ENCODE data around the gene ZNF804B.

Gene ZNF804B

DNA sequence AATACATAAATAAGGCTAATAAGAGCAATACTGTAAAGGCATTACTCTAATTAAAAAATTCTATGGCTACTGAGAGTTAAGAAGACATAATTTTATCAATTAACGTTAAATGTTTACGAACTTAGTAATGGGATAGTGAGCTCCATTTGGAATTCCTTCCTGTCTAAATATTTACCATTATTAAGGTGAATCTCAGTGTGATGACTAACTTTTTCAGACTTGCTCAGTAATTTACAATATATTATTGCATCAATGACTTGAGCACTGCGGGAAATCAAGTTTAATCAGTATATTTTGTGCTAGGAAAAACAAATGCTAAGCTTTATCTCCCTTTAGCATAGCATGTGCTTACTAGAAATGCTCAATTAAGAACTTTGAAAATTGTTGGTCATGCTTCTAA is 318.5 kb downstream of the ZNF804B start:
- H2AFZ ChIP-seq (ENCODE audit: low read depth, low read length): no peak overlapping the region
- H3K9me3 ChIP-seq (ENCODE audit: low read length): no peaks in the 10 kb centered on the region
- H3K36me3 ChIP-seq (ENCODE audit: insufficient read depth, low read length): no peaks in the 10 kb centered on the region
- H3K4me3 ChIP-seq (ENCODE audit: low read length): no peak overlapping the region
- H3K4me1 ChIP-seq (ENCODE audit: insufficient read depth, low read length): no peaks in the 10 kb centered on the region
- H3K27me3 ChIP-seq (ENCODE audit: insufficient read depth, low read length): no peaks in the 10 kb centered on the region

DNA sequence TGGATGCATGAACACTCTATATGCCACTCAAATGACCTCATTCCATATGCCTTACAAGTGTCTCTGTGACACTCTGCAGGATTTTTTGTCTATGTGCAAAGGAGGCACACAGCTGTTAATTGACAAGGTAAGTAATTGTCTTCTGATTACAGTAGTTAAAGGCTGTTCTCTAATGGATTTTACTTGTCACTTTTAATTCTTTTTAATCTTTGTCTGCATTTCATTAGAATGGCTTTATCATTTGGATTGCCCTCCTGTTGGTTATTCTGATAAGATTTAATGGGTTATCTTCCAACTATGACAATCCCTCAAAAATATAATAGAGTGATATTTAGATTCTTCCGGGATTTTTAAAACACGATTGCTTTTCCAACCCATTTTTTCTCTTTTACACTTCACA is 326.1 kb downstream of the ZNF804B start:
- H3K4me1 ChIP-seq (ENCODE audit: insufficient read depth, low read length): no peaks in the 10 kb centered on the region
- no peaks in the 10 kb centered on the region for H3K27me3 ChIP-seq (ENCODE audit: insufficient read depth, low read length)
- H3K36me3 ChIP-seq (ENCODE audit: insufficient read depth, low read length): no peaks in the 10 kb centered on the region
- peak overlapping the region; percentile 19 for H2AFZ ChIP-seq (ENCODE audit: low read depth, low read length)
- H3K9me3 ChIP-seq (ENCODE audit: low read length): no peaks in the 10 kb centered on the region
- H3K4me3 ChIP-seq (ENCODE audit: low read length): no peak overlapping the region

DNA sequence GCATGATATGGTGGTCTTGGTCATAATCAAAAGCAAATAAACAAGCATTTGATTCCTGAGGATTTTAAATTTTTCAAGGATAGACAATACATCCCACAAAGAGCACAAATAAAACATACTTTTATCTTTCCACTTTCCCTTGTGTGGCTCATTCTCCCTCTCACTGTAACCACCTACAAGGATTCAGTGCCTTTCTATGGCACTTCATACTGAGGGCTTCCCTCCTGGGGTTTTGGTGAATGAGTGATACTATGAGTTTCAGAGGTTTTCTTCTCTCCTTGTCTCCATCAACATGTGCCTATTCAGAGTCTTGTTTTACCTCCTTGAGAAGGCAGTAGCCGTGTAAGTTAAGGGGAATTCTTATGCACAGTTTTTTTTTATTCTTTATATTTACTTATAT is 332.1 kb downstream of the ZNF804B start:
- no peaks in the 10 kb centered on the region for H3K9me3 ChIP-seq (ENCODE audit: low read length)
- no peak overlapping the region for H3K4me3 ChIP-seq (ENCODE audit: low read length)
- no peaks in the 10 kb centered on the region for H3K36me3 ChIP-seq (ENCODE audit: insufficient read depth, low read length)
- H3K4me1 ChIP-seq (ENCODE audit: insufficient read depth, low read length): no peaks in the 10 kb centered on the region
- H2AFZ ChIP-seq (ENCODE audit: low read depth, low read length): no peak overlapping the region
- no peaks in the 10 kb centered on the region for H3K27me3 ChIP-seq (ENCODE audit: insufficient read depth, low read length)

DNA sequence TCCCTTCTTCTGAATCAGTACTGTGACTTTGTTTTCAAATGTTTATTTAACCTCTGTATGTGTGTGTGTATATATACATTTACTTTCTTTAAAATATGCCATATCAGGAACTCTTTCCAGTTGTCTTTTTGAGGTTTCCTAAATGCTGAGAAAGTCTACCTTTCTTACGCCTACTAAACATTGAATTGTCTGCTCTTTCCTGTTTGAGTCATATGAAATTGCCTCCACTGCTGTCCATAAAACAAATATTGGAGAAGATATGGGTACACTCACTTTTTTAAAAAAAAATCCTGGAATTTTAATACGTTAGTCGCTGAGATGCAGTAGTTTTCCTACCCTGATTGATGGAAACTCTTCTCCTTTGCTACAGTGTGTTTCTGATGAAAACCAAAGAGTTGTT is 334.8 kb downstream of the ZNF804B start:
- Histone ChIP-seq H3K36me3 (ENCODE audit: insufficient read depth, low read length) (no peaks in the 10 kb centered on the region), H2AFZ (ENCODE audit: low read depth, low read length) (no peak overlapping the region), H3K4me1 (ENCODE audit: insufficient read depth, low read length) (no peaks in the 10 kb centered on the region), H3K9me3 (ENCODE audit: low read length) (no peaks in the 10 kb centered on the region), H3K4me3 (ENCODE audit: low read length) (no peak overlapping the region), H3K27me3 (ENCODE audit: insufficient read depth, low read length) (no peaks in the 10 kb centered on the region)

DNA sequence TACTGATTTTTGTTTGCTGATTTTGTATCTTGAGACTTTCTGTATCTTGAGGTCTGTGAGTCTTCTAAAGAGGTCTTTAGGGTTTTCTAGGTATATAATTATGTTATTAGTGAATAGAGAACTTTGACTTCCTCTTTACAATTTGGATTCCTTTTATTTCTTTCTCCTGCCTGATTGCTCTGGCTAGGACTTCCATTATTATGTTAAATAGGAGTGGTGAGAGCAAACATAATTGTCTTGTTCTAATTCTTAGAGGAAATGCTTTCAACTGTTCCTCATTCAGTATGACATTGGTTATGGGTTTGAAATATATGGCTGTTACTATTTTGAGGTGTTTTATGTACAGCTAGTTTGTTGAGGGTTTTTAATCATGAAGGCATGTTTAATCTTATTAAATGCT is 344.1 kb downstream of the ZNF804B start:
- peaks cover 9% of the 10 kb centered on the region for H3K4me1 ChIP-seq (ENCODE audit: insufficient read depth, low read length)
- no peaks in the 10 kb centered on the region for H3K27me3 ChIP-seq (ENCODE audit: insufficient read depth, low read length)
- peaks cover 2% of the 10 kb centered on the region for H3K9me3 ChIP-seq (ENCODE audit: low read length)
- no peak overlapping the region for H3K4me3 ChIP-seq (ENCODE audit: low read length)
- no peak overlapping the region for H2AFZ ChIP-seq (ENCODE audit: low read depth, low read length)
- H3K36me3 ChIP-seq (ENCODE audit: insufficient read depth, low read length): no peaks in the 10 kb centered on the region

DNA sequence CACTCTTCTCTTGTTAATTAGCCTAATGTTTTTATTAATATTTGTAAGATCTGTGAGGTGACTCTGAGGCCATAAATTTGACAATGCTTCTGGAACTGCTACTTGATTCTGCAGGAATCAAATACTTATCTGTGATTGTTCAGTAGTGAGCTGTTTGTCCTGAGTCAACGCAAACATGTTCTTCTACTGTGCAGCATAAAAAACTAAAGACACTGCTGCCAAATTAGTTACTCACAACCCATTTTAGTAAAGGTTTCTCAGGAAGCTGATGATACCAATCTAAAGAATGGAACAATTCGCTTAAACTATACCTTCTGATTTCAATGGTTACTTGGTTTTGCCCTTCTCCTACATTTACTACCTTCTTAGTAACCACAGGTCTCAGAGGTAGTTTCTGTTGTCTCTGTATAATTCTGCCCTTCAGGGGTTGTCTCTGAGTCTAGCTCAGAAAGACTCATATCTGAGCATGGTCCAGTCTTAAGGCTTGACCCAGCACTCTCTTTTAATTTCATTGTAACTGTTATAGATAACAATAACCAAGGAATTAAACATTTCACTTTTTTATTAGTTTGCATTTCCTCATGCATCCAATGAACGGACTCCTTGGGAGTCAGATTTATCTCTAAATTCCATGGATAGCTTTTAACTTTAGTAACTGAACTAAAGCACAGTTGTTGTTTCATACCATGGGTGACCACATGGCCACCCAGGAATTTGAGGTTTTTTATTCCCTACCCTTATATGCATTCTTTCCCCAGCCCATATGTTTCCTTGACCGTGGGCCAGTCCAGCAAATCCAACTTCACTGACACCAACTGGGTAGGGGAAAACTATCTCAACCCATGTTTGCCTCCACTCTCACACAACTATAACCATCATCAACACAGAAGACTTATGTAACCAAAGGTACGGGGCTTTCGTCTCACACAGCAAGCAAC is 345.5 kb downstream of the ZNF804B start:
- Histone ChIP-seq H3K36me3 (ENCODE audit: insufficient read depth, low read length) (no peaks in the 10 kb centered on the region), H3K4me1 (ENCODE audit: insufficient read depth, low read length) (peaks cover 9% of the 10 kb centered on the region), H2AFZ (ENCODE audit: low read depth, low read length) (no peak overlapping the region), H3K9me3 (ENCODE audit: low read length) (peaks cover 2% of the 10 kb centered on the region), H3K4me3 (ENCODE audit: low read length) (no peak overlapping the region), H3K27me3 (ENCODE audit: insufficient read depth, low read length) (no peaks in the 10 kb centered on the region)

DNA sequence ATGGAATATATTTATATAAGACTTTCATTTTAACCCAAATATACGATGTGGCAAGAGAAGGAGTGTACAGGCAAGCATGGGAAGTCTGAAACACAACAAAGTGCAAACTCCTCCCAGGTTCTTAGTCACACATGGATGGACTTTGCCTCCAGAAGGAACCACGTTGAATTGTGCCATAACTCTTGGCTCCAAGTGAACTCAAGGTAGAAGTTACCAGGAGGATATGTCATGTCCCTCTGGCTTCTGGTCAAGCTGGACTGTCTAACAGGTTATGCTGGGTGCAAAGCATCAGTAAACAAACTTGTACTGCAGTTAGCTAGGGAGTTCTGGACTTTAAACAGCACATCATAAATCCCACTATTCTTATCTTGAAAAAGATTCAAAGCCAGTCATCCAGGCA is 364.4 kb downstream of the ZNF804B start:
- H3K27me3 ChIP-seq (ENCODE audit: insufficient read depth, low read length): no peaks in the 10 kb centered on the region

DNA sequence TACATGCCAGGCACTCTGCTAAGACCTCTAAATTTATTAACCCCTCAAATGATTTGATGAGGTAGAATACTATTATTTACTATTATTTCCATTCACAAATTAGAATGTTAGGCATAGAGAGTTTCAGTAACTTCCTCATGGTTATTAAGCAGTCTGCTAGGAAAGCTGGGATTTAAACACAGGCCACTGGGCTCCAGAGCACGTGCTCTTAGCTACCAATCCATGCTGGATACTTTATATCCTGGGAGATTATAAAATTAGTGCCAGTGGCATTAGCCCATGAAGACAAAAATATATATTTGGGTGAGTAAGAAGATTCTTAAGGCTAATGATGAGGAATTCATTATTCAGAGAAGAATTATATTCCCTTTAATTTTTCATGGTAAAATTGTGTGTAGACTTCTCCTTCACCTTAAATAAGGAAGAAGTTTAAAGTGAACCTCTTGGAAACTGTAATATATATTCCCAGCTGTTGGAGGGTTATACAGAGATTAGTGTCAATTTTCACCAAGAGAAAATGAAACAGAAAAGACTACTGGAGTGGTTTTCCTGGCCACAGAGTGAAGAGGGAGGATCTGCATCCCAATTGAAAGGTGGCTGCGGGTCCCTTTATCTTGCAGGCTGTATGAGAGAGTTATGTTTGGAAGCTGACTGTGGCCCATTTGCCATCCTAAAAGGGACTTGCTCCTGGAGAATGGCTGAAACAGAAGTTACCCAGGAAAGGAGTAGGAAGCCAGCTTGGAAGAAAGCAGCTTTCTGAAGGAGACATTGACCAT is 370.3 kb downstream of the ZNF804B start:
- H3K4me3 ChIP-seq (ENCODE audit: low read length): no peak overlapping the region
- H3K27me3 ChIP-seq (ENCODE audit: insufficient read depth, low read length): no peaks in the 10 kb centered on the region
- no peaks in the 10 kb centered on the region for H3K4me1 ChIP-seq (ENCODE audit: insufficient read depth, low read length)
- H2AFZ ChIP-seq (ENCODE audit: low read depth, low read length): peak overlapping the region; percentile 40
- H3K36me3 ChIP-seq (ENCODE audit: insufficient read depth, low read length): no peaks in the 10 kb centered on the region
- H3K9me3 ChIP-seq (ENCODE audit: low read length): no peaks in the 10 kb centered on the region

More for the DNA sequence above, 364.4 kb downstream of the ZNF804B start:
- no peak overlapping the region for H3K4me3 ChIP-seq (ENCODE audit: low read length)
- no peak overlapping the region for H2AFZ ChIP-seq (ENCODE audit: low read depth, low read length)
- no peaks in the 10 kb centered on the region for H3K36me3 ChIP-seq (ENCODE audit: insufficient read depth, low read length)
- H3K9me3 ChIP-seq (ENCODE audit: low read length): no peaks in the 10 kb centered on the region
- no peaks in the 10 kb centered on the region for H3K4me1 ChIP-seq (ENCODE audit: insufficient read depth, low read length)

DNA sequence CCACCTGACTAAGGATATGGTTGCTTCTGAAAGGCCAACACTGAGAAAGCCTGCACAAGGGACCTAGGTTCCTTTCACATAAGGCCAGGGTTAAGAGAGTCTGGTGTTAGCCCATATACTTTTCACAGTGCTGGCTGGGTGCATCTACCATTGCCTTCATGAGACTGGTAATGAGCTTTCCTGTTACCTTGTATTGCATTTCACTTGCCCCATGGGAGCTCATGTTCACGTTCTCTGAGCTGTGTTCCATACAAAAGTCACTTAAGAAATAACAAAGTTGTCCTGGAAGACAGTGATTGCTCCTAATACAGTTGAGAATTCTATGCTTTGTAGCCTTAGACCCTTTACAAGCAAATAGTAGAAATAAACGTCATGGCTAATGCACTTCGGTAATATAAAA is 373.9 kb downstream of the ZNF804B start:
- H3K9me3 ChIP-seq (ENCODE audit: low read length): no peaks in the 10 kb centered on the region
- H3K4me3 ChIP-seq (ENCODE audit: low read length): no peak overlapping the region
- no peaks in the 10 kb centered on the region for H3K4me1 ChIP-seq (ENCODE audit: insufficient read depth, low read length)
- H3K27me3 ChIP-seq (ENCODE audit: insufficient read depth, low read length): no peaks in the 10 kb centered on the region
- no peak overlapping the region for H2AFZ ChIP-seq (ENCODE audit: low read depth, low read length)
- no peaks in the 10 kb centered on the region for H3K36me3 ChIP-seq (ENCODE audit: insufficient read depth, low read length)

DNA sequence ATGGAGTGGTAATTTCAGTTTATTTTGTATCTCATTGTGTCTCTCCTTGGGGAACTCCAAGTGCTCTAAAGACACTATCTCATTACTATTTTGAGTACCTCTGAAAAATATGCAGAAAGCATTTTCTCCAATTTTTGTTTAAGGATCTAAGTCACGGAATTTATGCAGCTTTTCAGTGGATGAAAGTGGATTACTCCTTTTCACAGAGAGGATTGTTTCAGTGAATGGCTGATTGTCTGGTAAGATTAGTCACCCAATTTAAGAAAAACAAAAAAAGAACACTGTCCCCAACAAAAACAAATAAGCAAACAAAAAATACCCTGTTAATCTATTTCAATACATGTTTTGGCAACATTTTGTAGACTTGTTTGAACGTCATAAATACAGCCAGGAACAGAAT is 374.3 kb downstream of the ZNF804B start:
- no peaks in the 10 kb centered on the region for H3K27me3 ChIP-seq (ENCODE audit: insufficient read depth, low read length)
- no peak overlapping the region for H3K4me3 ChIP-seq (ENCODE audit: low read length)
- no peaks in the 10 kb centered on the region for H3K9me3 ChIP-seq (ENCODE audit: low read length)
- no peak overlapping the region for H2AFZ ChIP-seq (ENCODE audit: low read depth, low read length)
- H3K4me1 ChIP-seq (ENCODE audit: insufficient read depth, low read length): no peaks in the 10 kb centered on the region
- no peaks in the 10 kb centered on the region for H3K36me3 ChIP-seq (ENCODE audit: insufficient read depth, low read length)

DNA sequence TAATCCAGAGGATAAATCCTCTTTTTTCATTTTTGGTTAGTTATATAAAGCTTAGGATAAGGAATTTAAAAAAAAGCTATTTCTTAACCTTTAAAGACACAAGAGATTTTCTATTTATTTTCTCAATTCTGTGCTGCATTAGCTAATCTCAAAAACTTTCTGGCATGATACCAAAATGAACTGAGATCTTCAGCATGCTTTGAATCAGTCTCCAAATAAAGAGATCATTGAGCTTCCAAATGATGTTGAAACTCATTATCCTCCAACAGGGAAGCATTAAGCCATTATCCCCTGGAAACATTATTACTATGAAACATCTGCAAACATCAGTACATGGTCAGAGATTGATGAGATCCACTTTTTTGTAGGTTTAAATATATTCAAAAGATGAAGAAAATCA is 386.3 kb downstream of the ZNF804B start:
- Histone ChIP-seq H3K4me1 (ENCODE audit: insufficient read depth, low read length) (peaks cover 33% of the 10 kb centered on the region), H3K4me3 (ENCODE audit: low read length) (no peak overlapping the region), H3K27me3 (ENCODE audit: insufficient read depth, low read length) (no peaks in the 10 kb centered on the region), H3K36me3 (ENCODE audit: insufficient read depth, low read length) (no peaks in the 10 kb centered on the region), H3K9me3 (ENCODE audit: low read length) (no peaks in the 10 kb centered on the region), H2AFZ (ENCODE audit: low read depth, low read length) (no peak overlapping the region)

DNA sequence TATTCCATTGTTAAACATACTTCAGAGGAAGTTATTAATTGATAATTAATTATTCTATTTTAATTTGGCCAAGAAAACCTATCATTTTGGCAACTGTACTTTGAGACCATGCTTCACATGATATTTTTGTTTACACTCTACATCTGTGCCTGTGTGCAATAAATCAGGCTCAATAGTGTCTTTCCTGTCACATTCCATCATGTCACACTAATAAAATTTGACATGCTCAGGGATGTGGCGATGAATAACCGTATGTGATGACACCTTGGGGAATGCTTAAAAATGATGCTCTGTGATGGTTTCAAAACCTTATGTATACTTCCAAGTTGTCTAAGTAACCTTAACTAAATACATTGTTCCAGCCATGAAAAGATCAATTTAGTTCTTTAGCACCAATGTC is 400.6 kb downstream of the ZNF804B start:
- Histone ChIP-seq H3K9me3 (ENCODE audit: low read length) (no peaks in the 10 kb centered on the region), H3K27me3 (ENCODE audit: insufficient read depth, low read length) (no peaks in the 10 kb centered on the region), H3K4me3 (ENCODE audit: low read length) (no peak overlapping the region), H3K36me3 (ENCODE audit: insufficient read depth, low read length) (no peaks in the 10 kb centered on the region), H2AFZ (ENCODE audit: low read depth, low read length) (no peak overlapping the region), H3K4me1 (ENCODE audit: insufficient read depth, low read length) (no peaks in the 10 kb centered on the region)

DNA sequence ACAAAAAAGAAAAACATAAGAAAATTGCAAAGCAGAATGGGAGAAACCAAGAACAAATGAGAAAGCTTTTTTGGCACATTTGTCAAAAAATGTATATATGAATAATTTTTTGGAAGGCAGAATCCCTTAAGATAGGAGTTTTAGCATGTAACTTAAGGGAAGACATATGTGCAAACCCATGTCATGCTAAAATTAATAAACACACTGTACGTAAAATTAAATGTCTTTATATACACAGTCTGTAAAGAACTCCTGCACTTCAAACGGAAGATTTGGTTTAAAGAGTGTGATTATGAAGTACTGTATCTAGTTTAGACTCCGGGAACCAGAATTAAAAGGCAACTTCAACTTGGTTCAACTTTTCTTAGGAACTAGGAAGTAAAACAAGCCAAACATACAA is 405.9 kb downstream of the ZNF804B start:
- no peaks in the 10 kb centered on the region for H3K27me3 ChIP-seq (ENCODE audit: insufficient read depth, low read length)
- H3K36me3 ChIP-seq (ENCODE audit: insufficient read depth, low read length): no peaks in the 10 kb centered on the region
- H3K4me3 ChIP-seq (ENCODE audit: low read length): no peak overlapping the region
- no peaks in the 10 kb centered on the region for H3K4me1 ChIP-seq (ENCODE audit: insufficient read depth, low read length)
- no peaks in the 10 kb centered on the region for H3K9me3 ChIP-seq (ENCODE audit: low read length)
- H2AFZ ChIP-seq (ENCODE audit: low read depth, low read length): no peak overlapping the region
